Bronchial epithelial cell (primary cell): ENCODE measurements around the gene ROS1. TPM values are rescaled to one million over a fixed set of nuclear protein-coding genes. Genes with fewer than 3 reads are reported as not detected.

Source experiments
- DNase-seq: peaks from one replicate; pipeline ENCODE4 v3.0.0-alpha.2; 2010; ENCODE audit warnings: low read depth
- FAIRE-seq: peaks from 2 replicates; lab custom pipeline; 2011; peaks lifted over from hg19 to GRCh38; lab: Jason Lieb, UNC
- H3K27me3 ChIP-seq: 2 replicates; pipeline ENCODE4 v1.5.1; 2011; ENCODE audit warnings: low read length; ENCODE audit not compliant: control insufficient read depth, insufficient read depth
- H3K36me3 ChIP-seq: 2 replicates; pipeline ENCODE4 v1.5.1; 2011; ENCODE audit warnings: low read length; ENCODE audit not compliant: control insufficient read depth, insufficient read depth
- H3K4me3 ChIP-seq: 2 replicates; pipeline ENCODE4 v1.5.1; 2011; ENCODE audit warnings: mild to moderate bottlenecking, low read depth, low read length, control low read depth
- CTCF ChIP-seq: IDR thresholded peaks from 2 replicates; pipeline ENCODE4 v1.5.1; 2011; ENCODE audit warnings: mild to moderate bottlenecking, moderate library complexity, low read length, control low read depth, inconsistent platforms; ENCODE audit not compliant: insufficient read depth, severe bottlenecking
- total RNA-seq: library from RNA; depleted of rRNA; stranded (reverse); fragments of >200 nt; gene quantifications from 2 replicates; pipeline ENCODE4 v1.2.1, GENCODE V29; 2014

The ROS1 gene
- total RNA-seq, 1 donor from 2014 or later, result 0.26 TPM

DNA sequence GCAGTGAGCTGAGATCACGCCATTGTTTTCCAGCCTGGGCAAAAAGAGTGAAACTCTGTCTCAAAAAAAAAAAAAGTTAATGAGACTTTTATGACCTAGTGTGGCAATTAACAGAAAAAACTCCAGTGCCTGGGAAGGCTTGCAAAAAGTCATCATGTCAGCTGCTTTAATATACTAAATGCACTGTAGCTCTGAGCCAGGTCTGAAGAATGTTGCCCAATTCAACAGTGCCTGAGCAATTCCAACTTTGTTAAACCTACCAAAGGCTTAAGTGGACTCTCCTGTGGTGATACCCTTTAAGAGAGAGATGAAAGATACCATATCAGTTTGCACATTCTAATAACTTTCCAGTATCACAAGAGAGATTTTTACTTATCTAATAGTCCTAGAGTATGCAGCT, 6.5 kb upstream of the ROS1 start:
- TF ChIP-seq CTCF, result no peak
- H3K36me3 ChIP-seq, result no peaks in the 10 kb centered on the region
- DNase-seq, result no peak
- no peak overlapping the region for H3K4me3 ChIP-seq
- no peak for FAIRE-seq
- H3K27me3 ChIP-seq, result no peaks in the 10 kb centered on the region

GRCh38 chr6:117423754-117424153, 2.0 kb downstream of the ROS1 start:
- DNase-seq (no peak), FAIRE-seq (no peak)
- no peak for TF ChIP-seq CTCF
- H3K4me3 ChIP-seq, result no peak overlapping the region
- no peaks in the 10 kb centered on the region for H3K27me3 ChIP-seq
- no peaks in the 10 kb centered on the region for H3K36me3 ChIP-seq

GRCh38 chr6:117418320-117418719, 7.4 kb downstream of the ROS1 start:
- TF ChIP-seq CTCF, result no peak
- no peak for DNase-seq
- Histone ChIP-seq H3K36me3 (no peaks in the 10 kb centered on the region), H3K4me3 (no peak overlapping the region), H3K27me3 (no peaks in the 10 kb centered on the region)
- FAIRE-seq, result no peak

GRCh38 chr6:117417851-117418250, 7.9 kb downstream of the ROS1 start:
- DNase-seq, result no peak
- no peaks in the 10 kb centered on the region for H3K36me3 ChIP-seq
- no peak for FAIRE-seq
- H3K4me3 ChIP-seq, result no peak overlapping the region
- no peaks in the 10 kb centered on the region for H3K27me3 ChIP-seq
- no peak for TF ChIP-seq CTCF

GRCh38 chr6:117414770-117415169, 11.0 kb downstream of the ROS1 start:
- no peak for DNase-seq
- Histone ChIP-seq H3K27me3 (no peaks in the 10 kb centered on the region), H3K4me3 (no peak overlapping the region), H3K36me3 (no peaks in the 10 kb centered on the region)
- FAIRE-seq, result no peak
- TF ChIP-seq CTCF, result no peak

- no peak for FAIRE-seq
- H3K27me3 ChIP-seq, result no peaks in the 10 kb centered on the region
- TF ChIP-seq CTCF, result no peak
Observed at GRCh38 chr6:117411474-117411873, 14.3 kb downstream of the ROS1 start.

More at GRCh38 chr6:117411474-117411873, 14.3 kb downstream of the ROS1 start:
- Histone ChIP-seq H3K36me3 (no peaks in the 10 kb centered on the region), H3K4me3 (no peak overlapping the region)
- no peak for DNase-seq
